Stimulated activated naive CD4-positive, alpha-beta T cell (primary cell): ENCODE results near the gene GALT.

Source experiments
- DNase-seq, 6 experiments: peaks; one replicate each; lab custom pipeline; 2025; lab: John Stamatoyannopoulos, UW

The GALT gene

DNA sequence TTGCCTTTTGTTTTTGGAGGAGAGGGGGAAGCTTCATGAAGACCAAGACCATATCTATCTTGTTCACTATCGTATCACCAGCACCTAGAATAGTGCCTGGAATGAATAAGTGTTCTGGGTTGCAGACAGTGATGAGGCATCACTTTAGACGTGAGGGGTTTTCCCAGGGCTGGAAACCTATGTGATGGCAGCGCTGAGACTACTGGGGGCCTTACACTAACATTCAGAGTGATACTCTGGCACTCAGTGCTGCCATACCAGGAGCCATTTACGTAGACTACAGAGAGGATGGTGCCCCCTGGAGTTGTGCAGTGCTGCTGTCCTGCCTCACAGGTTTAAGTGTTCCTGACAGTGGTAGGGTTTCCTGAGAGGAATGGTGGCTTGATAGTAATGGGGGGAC is 37.7 kb downstream of the GALT start:
- DNase-seq = no peak

- DNase-seq = no peak
These were observed 38.3 kb downstream of the GALT start for GRCh38 chr9:34684816-34685215.

GRCh38 chr9:34685591-34685990 is 39.1 kb downstream of the GALT start:
- no peak for DNase-seq

DNA sequence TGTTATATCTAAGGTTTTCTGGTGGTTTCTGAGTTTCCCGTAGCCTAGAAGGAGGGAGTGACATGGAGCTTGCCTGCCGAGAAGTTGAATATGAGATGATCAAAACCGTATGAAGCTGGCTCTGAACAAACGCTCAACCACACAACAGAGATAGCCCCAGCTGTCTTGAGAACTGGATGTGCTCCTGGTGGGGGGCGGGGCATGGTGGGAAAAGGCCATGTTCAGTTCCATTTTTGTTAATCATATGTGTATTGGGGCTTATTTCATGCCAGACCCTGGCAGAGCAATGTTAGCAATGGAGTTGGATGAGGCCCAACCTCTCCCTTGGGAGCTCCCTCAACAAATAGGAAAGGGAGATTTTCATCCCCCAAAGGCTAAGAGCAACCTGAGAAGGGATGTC is 39.8 kb downstream of the GALT start:
- DNase-seq = no peak

DNA sequence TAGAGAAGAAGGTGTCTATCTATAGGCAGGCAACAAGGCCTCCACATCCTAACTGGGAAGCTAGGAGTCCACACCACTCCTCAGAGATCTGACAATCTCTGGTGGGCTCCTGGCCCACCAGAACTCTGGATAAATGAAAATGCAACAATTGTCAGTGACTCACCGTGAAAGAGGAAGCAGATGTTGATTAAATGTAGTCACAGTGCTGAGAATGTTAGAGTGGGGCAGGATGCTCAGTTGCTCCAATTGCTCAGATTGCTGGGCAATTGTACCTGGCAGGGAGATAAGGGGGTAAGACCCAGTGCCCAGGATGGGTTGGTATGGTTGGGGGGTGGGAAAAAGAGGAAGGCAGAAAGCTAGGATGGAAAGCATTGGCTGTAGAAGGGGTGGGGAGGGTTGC is 40.3 kb downstream of the GALT start:
- DNase-seq = no peak

GRCh38 chr9:34687276-34688030 is 41.0 kb downstream of the GALT start:
- no peak for DNase-seq

DNA sequence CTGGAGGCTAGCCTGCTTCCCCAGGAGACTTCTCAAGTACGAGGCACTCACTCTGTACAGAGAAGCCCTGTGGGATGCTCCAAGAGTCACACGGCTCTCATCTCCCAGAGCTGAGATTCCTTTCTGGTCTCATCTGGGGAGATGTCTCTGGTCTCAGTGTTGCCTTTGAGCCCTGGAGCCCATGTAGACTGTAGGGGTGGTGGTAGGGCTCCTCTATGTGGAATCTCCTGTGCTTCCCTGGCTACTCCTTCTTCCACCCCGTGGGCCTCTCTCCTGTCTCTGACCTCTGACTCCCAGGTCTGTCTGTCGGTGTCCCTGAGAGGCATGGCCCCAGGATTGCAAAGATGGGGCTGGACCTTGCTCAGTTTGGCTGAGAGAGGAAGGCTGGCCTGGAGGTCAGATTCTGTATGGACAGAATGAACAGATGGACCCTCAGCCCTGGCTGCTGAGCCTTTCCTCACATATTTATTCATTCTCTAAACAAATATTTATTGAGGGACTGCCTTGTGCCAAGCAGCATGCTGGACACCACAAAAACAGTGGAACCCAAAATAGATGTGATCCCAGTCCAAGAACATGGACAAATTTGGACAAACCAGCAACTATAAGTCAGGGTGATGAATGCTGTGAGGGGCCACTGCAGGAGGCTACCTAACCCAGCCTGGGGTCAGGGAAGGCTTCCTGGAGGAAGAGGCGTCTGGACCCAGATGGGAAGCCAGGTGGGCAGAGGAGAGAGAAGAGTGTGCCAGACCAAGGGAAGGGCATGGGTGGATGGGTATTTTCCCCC is 42.0 kb downstream of the GALT start:
- no peak for DNase-seq

DNA sequence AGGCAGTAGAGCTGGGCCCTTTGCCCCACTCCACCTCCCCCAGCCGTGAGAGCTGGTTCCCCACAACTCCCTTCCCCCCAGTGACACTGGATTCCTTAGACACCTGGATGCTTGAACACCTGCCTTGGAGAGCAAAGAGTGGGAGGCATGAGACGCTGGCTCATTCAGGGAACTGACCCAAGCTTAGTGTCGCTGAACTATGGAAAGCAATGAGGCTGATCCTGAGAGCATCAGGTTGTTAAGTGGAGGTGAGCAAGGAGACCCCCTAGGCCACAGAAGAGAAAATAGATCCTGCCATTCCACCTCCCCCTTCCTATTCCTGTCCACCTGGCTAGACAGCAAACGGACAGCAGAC is 42.6 kb downstream of the GALT start:
- no peak for DNase-seq

DNA sequence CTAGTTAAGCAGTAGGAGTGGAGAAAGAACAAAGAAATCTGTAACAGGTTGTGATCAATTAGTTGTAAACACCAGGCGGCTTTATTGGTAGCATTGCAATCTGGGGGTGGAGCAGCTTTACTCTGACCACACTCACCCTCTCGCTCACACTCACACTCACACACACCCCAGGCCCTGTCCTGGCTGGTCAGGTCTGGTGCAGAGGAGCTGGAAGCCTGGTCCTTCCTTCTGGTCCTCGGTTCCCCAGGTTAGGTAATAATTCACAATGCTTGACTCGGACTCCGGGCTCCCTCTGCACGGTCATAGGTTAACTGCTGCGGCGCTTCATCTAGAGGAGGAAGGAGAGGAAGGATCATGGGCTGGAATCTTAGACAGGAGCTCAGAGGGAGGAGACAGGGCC is 43.0 kb downstream of the GALT start:
- no peak for DNase-seq

- no peak for DNase-seq
These were observed 44.8 kb downstream of the GALT start, which contains the start of gene CCL19 for GRCh38 chr9:34690983-34691935. Gene CCL19, minus strand, starts transcription at chr9:34691276. Its CDS starts 137 bp downstream, at chr9:34691139.

DNA sequence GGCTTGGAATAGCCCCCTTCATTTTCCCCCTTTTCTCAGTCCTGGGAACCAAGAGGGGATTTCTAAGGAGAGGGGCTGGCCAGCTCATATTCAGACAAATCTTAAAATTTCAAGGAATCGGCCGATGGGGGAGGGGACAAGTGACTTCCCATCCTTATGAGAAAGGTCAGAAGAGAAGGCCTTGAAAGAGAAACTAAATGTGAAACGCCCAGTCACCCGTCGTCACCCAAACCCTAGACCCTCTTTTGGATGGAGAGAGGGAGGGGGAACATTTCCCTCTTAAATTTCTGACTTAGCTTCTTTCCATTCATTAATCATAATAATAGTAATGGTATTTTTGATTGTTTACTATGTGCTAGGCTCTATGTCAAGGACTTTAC is 45.5 kb downstream of the GALT start:
- DNase-seq = no peak

DNA sequence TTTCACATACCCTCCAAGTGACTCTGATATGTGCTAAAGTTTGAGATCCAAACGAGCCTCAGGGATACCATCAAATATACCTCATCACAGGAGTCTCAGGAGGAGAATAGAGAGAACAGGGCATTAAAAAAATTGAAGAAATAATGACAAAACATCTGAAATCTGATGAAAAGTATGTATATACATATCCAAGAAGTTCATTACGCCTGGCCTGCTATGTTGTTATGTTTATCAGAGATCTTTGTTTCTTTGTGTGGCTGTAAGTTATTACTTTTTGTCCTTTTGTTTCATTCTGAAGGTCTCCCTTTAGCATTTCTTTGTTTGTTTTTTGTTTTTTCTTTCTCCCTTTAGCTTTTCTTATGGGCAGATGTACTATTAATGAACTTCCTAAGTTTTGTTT is 47.1 kb downstream of the GALT start:
- DNase-seq = no peak

DNA sequence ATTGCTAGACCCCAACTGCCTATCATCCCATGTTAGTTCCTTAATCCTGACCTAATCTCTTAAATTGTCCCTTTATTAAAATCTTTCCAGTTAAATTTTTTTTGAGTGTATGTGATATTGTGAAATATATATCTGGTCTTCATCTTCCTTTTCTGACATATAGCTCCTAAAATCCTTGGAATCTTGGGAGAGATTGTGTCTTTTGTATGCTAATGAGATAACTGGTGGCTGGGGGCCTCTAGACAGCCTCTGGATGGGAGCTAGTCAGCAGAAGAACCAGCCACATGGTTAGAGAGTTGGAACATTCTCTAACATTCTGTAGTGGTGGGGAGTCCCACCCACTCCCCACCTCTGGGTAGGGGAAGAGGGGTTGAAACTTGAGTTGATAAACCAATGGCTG is 48.3 kb downstream of the GALT start:
- DNase-seq = no peak
